SKM-1 treated with dmso at 0.1 percent for 144 hours (cell line): Measurements from ENCODE around the gene JADE2.
A peak's percentile ranks its signal among the peaks of the same experiment; 100 is the strongest.

Experiments
- DNase-seq: peaks from one replicate; lab custom pipeline; 2025; ENCODE audit not compliant: unreplicated experiment; lab: John Stamatoyannopoulos, UW

Gene JADE2

GRCh38 chr5:134568337-134568700, 42.8 kb downstream of the JADE2 start:
- no peak for DNase-seq

GRCh38 chr5:134568761-134569695, 43.6 kb downstream of the JADE2 start:
- DNase-seq: no peak

- DNase-seq: no peak
Observed at GRCh38 chr5:134569758-134570364, 44.4 kb downstream of the JADE2 start.

- DNase-seq: no peak
Observed at GRCh38 chr5:134570365-134570758, 44.9 kb downstream of the JADE2 start.

- no peak for DNase-seq
Observed at GRCh38 chr5:134570886-134571285, 45.4 kb downstream of the JADE2 start.

GRCh38 chr5:134571693-134572405, 46.4 kb downstream of the JADE2 start:
- no peak for DNase-seq

- no peak for DNase-seq
Observed at GRCh38 chr5:134572811-134573210, 47.3 kb downstream of the JADE2 start.

- no peak for DNase-seq
Observed at GRCh38 chr5:134574521-134574920, 49.1 kb downstream of the JADE2 start.

GRCh38 chr5:134575316-134575715, 49.8 kb downstream of the JADE2 start:
- no peak for DNase-seq

- DNase-seq: no peak
Observed at GRCh38 chr5:134576386-134577021, 51.0 kb downstream of the JADE2 start.

- DNase-seq: no peak
Observed at GRCh38 chr5:134577022-134577795, 51.7 kb downstream of the JADE2 start.

- peak; percentile 40 for DNase-seq
Observed at GRCh38 chr5:134577796-134578577, 52.5 kb downstream of the JADE2 start.

GRCh38 chr5:134578578-134579283, 53.3 kb downstream of the JADE2 start:
- no peak for DNase-seq

GRCh38 chr5:134579284-134579771, 53.9 kb downstream of the JADE2 start:
- no peak for DNase-seq

- no peak for DNase-seq
Observed at GRCh38 chr5:134580001-134580460, 54.6 kb downstream of the JADE2 start.

GRCh38 chr5:134581241-134581981, 55.9 kb downstream of the JADE2 start:
- DNase-seq: no peak

- no peak for DNase-seq
Observed at GRCh38 chr5:134582281-134582680, 56.8 kb downstream of the JADE2 start.

- no peak for DNase-seq
Observed at GRCh38 chr5:134582941-134583340, 57.5 kb downstream of the JADE2 start.
